Stimulated activated CD8-positive, alpha-beta memory T cell treated with anti-CD3 and anti-CD28 coated beads, Interleukin-4, amount 100 ng/mL, for 1 hour (primary cell): ENCODE results near the gene ZNF384.

Experiments
- DNase-seq, 2 donors: peaks; one replicate each; pipeline ENCODE4 v3.0.0-alpha.2; 2020; ENCODE audit warnings: low read depth in 2 of 2, low spot score in 1 of 2

The ZNF384 gene

GRCh38 chr12:6626654-6627283 is 62.4 kb downstream of the ZNF384 start:
- DNase-seq, result no peak

GRCh38 chr12:6620885-6621274 is 68.3 kb downstream of the ZNF384 start:
- DNase-seq, result no peak

- DNase-seq, result no peak
These were observed 68.9 kb downstream of the ZNF384 start for GRCh38 chr12:6620137-6620884.

- DNase-seq, result no peak
These were observed 70.5 kb downstream of the ZNF384 start for GRCh38 chr12:6618483-6619225.
